Measurements from ENCODE around the gene ZNF470. TPM values are rescaled to one million over a fixed set of nuclear protein-coding genes. Genes with fewer than 3 reads are reported as not detected.

ZNF470 gene
- total and polyA plus RNA-seq, 2 of the 13 experiments (the other 11 are each of a cell fraction or from before 2014, with no cell fraction given) = not detected

DNA sequence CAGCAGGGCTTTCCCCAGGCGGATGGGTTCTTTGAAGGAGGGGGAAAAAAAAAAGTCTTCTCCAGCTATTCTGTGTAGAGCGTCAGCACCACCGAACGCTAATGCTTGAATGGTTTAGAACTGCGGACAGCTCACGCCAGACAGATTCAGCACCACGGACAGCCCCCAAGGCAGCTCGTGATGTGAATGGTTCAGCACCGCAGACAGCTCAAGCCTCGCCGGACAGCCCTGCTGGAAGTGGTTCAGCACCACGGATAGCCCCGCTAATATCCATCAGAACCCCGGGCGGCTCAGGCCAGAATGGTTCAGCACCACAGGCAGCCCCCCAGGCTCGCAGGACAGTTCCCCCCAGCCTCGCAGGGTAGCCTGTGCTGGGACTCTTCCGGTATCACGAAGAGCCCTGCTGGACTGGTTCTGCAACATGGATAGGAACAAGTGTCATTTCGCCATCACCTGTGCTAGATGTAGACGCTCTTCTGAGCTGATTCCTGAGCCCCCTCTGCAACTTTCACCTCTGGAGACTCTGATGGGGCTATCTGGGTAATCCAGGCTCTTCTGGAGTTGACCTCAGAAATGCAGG lies 70.8 kb downstream of the ZNF470 start (continued):
- TF ChIP-seq, protein P1, sequence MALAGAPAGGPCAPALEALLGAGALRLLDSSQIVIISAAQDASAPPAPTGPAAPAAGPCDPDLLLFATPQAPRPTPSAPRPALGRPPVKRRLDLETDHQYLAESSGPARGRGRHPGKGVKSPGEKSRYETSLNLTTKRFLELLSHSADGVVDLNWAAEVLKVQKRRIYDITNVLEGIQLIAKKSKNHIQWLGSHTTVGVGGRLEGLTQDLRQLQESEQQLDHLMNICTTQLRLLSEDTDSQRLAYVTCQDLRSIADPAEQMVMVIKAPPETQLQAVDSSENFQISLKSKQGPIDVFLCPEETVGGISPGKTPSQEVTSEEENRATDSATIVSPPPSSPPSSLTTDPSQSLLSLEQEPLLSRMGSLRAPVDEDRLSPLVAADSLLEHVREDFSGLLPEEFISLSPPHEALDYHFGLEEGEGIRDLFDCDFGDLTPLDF (CRISPR knock-in tag; IDR thresholded peaks at IDR 0.05) = peak; percentile 95
- peak; percentile 100 for TF ChIP-seq ZNF749 (CRISPR knock-in tag; IDR thresholded peaks at IDR 0.05; ENCODE audit: borderline replicate concordance)
- TF ChIP-seq, protein P2, sequence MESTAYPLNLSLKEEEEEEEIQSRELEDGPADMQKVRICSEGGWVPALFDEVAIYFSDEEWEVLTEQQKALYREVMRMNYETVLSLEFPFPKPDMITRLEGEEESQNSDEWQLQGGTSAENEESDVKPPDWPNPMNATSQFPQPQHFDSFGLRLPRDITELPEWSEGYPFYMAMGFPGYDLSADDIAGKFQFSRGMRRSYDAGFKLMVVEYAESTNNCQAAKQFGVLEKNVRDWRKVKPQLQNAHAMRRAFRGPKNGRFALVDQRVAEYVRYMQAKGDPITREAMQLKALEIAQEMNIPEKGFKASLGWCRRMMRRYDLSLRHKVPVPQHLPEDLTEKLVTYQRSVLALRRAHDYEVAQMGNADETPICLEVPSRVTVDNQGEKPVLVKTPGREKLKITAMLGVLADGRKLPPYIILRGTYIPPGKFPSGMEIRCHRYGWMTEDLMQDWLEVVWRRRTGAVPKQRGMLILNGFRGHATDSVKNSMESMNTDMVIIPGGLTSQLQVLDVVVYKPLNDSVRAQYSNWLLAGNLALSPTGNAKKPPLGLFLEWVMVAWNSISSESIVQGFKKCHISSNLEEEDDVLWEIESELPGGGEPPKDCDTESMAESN (CRISPR knock-in tag; conservative IDR thresholded peaks at IDR 0.05) = peak; percentile 99
- TF ChIP-seq HES4 (CRISPR knock-in tag; IDR thresholded peaks at IDR 0.05; ENCODE audit: borderline replicate concordance) = peak; percentile 100
- no peak for TF ChIP-seq TCF12 (IDR thresholded peaks at IDR 0.05)
- TF ChIP-seq TCF12 (CRISPR knock-in tag; IDR thresholded peaks at IDR 0.05) = peak; percentile 95
- peak; percentile 90; the same call in 1 of the 2 replicates for TF ChIP-seq DMAP1 (CRISPR knock-in tag; IDR thresholded peaks at IDR 0.05)
- TF ChIP-seq ZNF205 (CRISPR knock-in tag; IDR thresholded peaks at IDR 0.05) = peak; percentile 98
- TF ChIP-seq ZNF180 (CRISPR knock-in tag; IDR thresholded peaks at IDR 0.05; ENCODE audit: borderline replicate concordance, low read depth) = peak; percentile 99; the same call in 1 of the 2 replicates
- peak; percentile 99 for TF ChIP-seq ZNF264 (CRISPR knock-in tag; IDR thresholded peaks at IDR 0.05)
- TF ChIP-seq ZNF776 (CRISPR knock-in tag; IDR thresholded peaks at IDR 0.05) = peak; percentile 99
- TF ChIP-seq TOPORS (CRISPR knock-in tag; IDR thresholded peaks at IDR 0.05) = peak; percentile 100
- no peak for TF ChIP-seq PRPF4 (IDR thresholded peaks at IDR 0.05; ENCODE audit: low read depth, low read length, poor library complexity, severe bottlenecking)
- peak; percentile 81; the same call in 1 of the 2 replicates for TF ChIP-seq MAFG (CRISPR knock-in tag; IDR thresholded peaks at IDR 0.05)
- peak; percentile 95 for TF ChIP-seq ZSCAN25 (CRISPR knock-in tag; IDR thresholded peaks at IDR 0.05)
- TF ChIP-seq ZNF747 (CRISPR knock-in tag; IDR thresholded peaks at IDR 0.05; ENCODE audit: borderline replicate concordance) = peak; percentile 98
- peak; percentile 64 for TF ChIP-seq MED8 (CRISPR knock-in tag; IDR thresholded peaks at IDR 0.05; ENCODE audit: insufficient replicate concordance)
- TF ChIP-seq YEATS4 (CRISPR knock-in tag; IDR thresholded peaks at IDR 0.05; ENCODE audit: borderline replicate concordance) = peak; percentile 96
- no peak for TF ChIP-seq NR2C2 (CRISPR knock-in tag; IDR thresholded peaks at IDR 0.05; ENCODE audit: borderline replicate concordance)
- no peak for TF ChIP-seq SOX13 (IDR thresholded peaks at IDR 0.05)
- TF ChIP-seq SOX13 (CRISPR knock-in tag; conservative IDR thresholded peaks at IDR 0.05 in 1 of 2, IDR thresholded peaks at IDR 0.05 in 1 of 2) = peak in 1 of 2 experiments; percentile 80; a peak in 2 of 4 replicates
- TF ChIP-seq, protein P3, sequence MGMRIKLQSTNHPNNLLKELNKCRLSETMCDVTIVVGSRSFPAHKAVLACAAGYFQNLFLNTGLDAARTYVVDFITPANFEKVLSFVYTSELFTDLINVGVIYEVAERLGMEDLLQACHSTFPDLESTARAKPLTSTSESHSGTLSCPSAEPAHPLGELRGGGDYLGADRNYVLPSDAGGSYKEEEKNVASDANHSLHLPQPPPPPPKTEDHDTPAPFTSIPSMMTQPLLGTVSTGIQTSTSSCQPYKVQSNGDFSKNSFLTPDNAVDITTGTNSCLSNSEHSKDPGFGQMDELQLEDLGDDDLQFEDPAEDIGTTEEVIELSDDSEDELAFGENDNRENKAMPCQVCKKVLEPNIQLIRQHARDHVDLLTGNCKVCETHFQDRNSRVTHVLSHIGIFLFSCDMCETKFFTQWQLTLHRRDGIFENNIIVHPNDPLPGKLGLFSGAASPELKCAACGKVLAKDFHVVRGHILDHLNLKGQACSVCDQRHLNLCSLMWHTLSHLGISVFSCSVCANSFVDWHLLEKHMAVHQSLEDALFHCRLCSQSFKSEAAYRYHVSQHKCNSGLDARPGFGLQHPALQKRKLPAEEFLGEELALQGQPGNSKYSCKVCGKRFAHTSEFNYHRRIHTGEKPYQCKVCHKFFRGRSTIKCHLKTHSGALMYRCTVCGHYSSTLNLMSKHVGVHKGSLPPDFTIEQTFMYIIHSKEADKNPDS (CRISPR knock-in tag; IDR thresholded peaks at IDR 0.05) = peak; percentile 97
- no peak for TF ChIP-seq SP1 (IDR thresholded peaks at IDR 0.05)
- TF ChIP-seq SP1 (CRISPR knock-in tag; IDR thresholded peaks at IDR 0.05) = peak; percentile 83
- TF ChIP-seq WIZ (CRISPR knock-in tag; IDR thresholded peaks at IDR 0.05) = peak; percentile 100
